Mesendoderm (in vitro differentiated cells): ENCODE results near the gene HIP1R.

Source experiments
- DNase-seq: peaks from one replicate; pipeline ENCODE4 v3.0.0; 2013
- H2AK5ac ChIP-seq: 2 replicates; pipeline ENCODE4 v1.6.1; 2013; ENCODE audit warnings: low read length, inconsistent platforms
- H2BK120ac ChIP-seq: 2 replicates; pipeline ENCODE4 v1.6.1; 2013; ENCODE audit warnings: low read depth, mild to moderate bottlenecking, low read length, moderate library complexity, mixed read lengths
- H2BK15ac ChIP-seq: replicated peaks from 2 replicates; pipeline ENCODE4 v1.6.1; 2013; ENCODE audit warnings: low read depth, mild to moderate bottlenecking, moderate library complexity
- H2BK5ac ChIP-seq: 2 replicates; pipeline ENCODE4 v1.6.1; 2013; ENCODE audit warnings: low read length, inconsistent platforms
- H3K18ac ChIP-seq: 2 replicates; pipeline ENCODE4 v1.6.1; 2013; ENCODE audit warnings: mild to moderate bottlenecking, low read length, mixed read lengths
- H3K23ac ChIP-seq: one replicate; pipeline ENCODE4 v1.6.1; 2013; ENCODE audit warnings: low read length
- H3K27ac ChIP-seq: 2 replicates; pipeline ENCODE4 v1.5.1; 2013; ENCODE audit warnings: low read depth, mild to moderate bottlenecking, inconsistent platforms, low read length, moderate library complexity
- H3K27me3 ChIP-seq: 2 replicates; pipeline ENCODE4 v1.6.1; 2013; ENCODE audit warnings: low read length, control low read depth, mild to moderate bottlenecking, inconsistent platforms; ENCODE audit not compliant: insufficient read depth, poor library complexity
- H3K36me3 ChIP-seq: 2 replicates; pipeline ENCODE4 v1.6.1; 2013; ENCODE audit warnings: low read length, inconsistent platforms; ENCODE audit not compliant: control insufficient read depth, insufficient read depth
- H3K4ac ChIP-seq: one replicate; pipeline ENCODE4 v1.6.1; 2013; ENCODE audit warnings: low read depth, mild to moderate bottlenecking, low read length, moderate library complexity
- H3K4me1 ChIP-seq: 2 replicates; pipeline ENCODE4 v1.6.1; 2013; ENCODE audit warnings: low read depth, low read length, inconsistent platforms; ENCODE audit not compliant: control insufficient read depth
- H3K4me2 ChIP-seq: 2 replicates; pipeline ENCODE4 v1.6.1; 2013; ENCODE audit warnings: low read length
- H3K4me3 ChIP-seq: 2 replicates; pipeline ENCODE4 v1.5.1; 2013; ENCODE audit warnings: mild to moderate bottlenecking, low read length
- H3K56ac ChIP-seq: one replicate; pipeline ENCODE4 v1.6.1; 2013; ENCODE audit warnings: low read length
- H3K79me1 ChIP-seq: 2 replicates; pipeline ENCODE4 v1.6.1; 2013; ENCODE audit warnings: low read length, inconsistent platforms
- H3K79me2 ChIP-seq: 2 replicates; pipeline ENCODE4 v1.6.1; 2013; ENCODE audit warnings: mild to moderate bottlenecking, low read length; ENCODE audit not compliant: control insufficient read depth, insufficient read depth
- H3K9ac ChIP-seq: 2 replicates; pipeline ENCODE4 v1.6.1; 2013; ENCODE audit warnings: low read length, inconsistent platforms
- H4K5ac ChIP-seq: one replicate; pipeline ENCODE4 v1.6.1; 2013; ENCODE audit warnings: low read length
- H4K8ac ChIP-seq: one replicate; pipeline ENCODE4 v1.6.1; 2013; ENCODE audit warnings: low read depth, mild to moderate bottlenecking, control low read depth, low read length, moderate library complexity
- WGBS: extraction: QIAGEN DNeasy Blood & Tissue Kit; methylation state at CpG from one replicate; pipeline ENCODE4 v1.1.7; 2013; ENCODE audit warnings: low lambda C conversion rate, missing lambda C conversion rate; ENCODE audit not compliant: insufficient coverage; ENCODE audit errors: extremely low coverage; 5-methylcytosine and 5-hydroxymethylcytosine counted together

The HIP1R gene

GRCh38 chr12:122858171-122858570, 22.9 kb downstream of the HIP1R start:
- no CpG with 5 or more reads among the region's 14 CpGs for WGBS

DNA sequence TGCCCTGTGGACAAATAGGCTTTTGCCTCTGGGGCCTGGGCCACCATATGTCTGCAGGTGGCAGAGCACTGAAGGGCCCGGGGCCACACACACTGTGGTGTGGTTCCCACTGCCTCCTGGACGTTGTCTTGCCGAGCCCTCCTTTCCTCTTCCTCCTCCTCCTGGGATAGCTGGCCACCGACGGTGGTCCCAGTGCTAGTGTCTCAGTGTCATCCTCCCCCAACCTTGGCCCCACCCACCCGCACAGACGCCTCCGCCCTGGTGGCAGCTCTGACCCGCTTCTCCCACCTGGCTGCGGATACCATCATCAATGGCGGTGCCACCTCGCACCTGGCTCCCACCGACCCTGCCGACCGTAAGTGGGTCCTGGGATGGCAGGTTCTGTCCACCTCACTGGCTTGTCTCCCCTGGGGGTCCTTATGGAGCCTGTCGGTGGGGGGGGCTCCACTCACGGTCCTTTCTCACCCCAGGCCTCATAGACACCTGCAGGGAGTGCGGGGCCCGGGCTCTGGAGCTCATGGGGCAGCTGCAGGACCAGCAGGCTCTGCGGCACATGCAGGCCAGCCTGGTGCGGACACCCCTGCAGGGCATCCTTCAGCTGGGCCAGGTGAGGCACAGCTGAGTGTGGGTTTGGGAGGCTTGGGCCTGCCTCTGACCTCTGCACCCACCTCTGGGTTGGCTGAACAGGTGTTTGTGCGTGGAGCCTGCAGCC, 23.5 kb downstream of the HIP1R start:
- H2BK15ac ChIP-seq = no peak overlapping the region
- H3K23ac ChIP-seq = no peak overlapping the region
- H3K27ac ChIP-seq = no peak overlapping the region
- H3K79me2 ChIP-seq = no peaks in the 10 kb centered on the region
- H3K9ac ChIP-seq = no peak overlapping the region
- H2BK5ac ChIP-seq = no peak overlapping the region
- H3K27me3 ChIP-seq = no peaks in the 10 kb centered on the region
- H3K4me3 ChIP-seq = no peak overlapping the region
- no CpG with 5 or more reads among the region's 22 CpGs for whole genome bisulfite sequencing
- no peaks in the 10 kb centered on the region for H3K36me3 ChIP-seq
- no peak overlapping the region for H2BK120ac ChIP-seq
- no peak overlapping the region for H3K4ac ChIP-seq
- H4K5ac ChIP-seq = no peak overlapping the region
- H2AK5ac ChIP-seq = no peak overlapping the region
- no peaks in the 10 kb centered on the region for H3K79me1 ChIP-seq
- H3K4me1 ChIP-seq = no peaks in the 10 kb centered on the region
- H4K8ac ChIP-seq = no peak overlapping the region
- H3K56ac ChIP-seq = no peak overlapping the region
- no peak for DNase-seq
- no peak overlapping the region for H3K18ac ChIP-seq
- no peak overlapping the region for H3K4me2 ChIP-seq

More at GRCh38 chr12:122858171-122858570, 22.9 kb downstream of the HIP1R start:
- Histone ChIP-seq H3K4me3 (no peak overlapping the region), H3K27ac (no peak overlapping the region), H3K4me1 (no peaks in the 10 kb centered on the region), H3K79me1 (no peaks in the 10 kb centered on the region), H3K27me3 (no peaks in the 10 kb centered on the region), H3K79me2 (no peaks in the 10 kb centered on the region), H4K5ac (no peak overlapping the region), H3K4ac (no peak overlapping the region), H3K56ac (no peak overlapping the region), H2BK15ac (no peak overlapping the region), H2AK5ac (no peak overlapping the region), H2BK5ac (no peak overlapping the region), H3K23ac (no peak overlapping the region), H4K8ac (no peak overlapping the region), H3K18ac (no peak overlapping the region), H2BK120ac (no peak overlapping the region), H3K9ac (no peak overlapping the region), H3K4me2 (no peak overlapping the region), H3K36me3 (no peaks in the 10 kb centered on the region)
- no peak for DNase-seq

DNA sequence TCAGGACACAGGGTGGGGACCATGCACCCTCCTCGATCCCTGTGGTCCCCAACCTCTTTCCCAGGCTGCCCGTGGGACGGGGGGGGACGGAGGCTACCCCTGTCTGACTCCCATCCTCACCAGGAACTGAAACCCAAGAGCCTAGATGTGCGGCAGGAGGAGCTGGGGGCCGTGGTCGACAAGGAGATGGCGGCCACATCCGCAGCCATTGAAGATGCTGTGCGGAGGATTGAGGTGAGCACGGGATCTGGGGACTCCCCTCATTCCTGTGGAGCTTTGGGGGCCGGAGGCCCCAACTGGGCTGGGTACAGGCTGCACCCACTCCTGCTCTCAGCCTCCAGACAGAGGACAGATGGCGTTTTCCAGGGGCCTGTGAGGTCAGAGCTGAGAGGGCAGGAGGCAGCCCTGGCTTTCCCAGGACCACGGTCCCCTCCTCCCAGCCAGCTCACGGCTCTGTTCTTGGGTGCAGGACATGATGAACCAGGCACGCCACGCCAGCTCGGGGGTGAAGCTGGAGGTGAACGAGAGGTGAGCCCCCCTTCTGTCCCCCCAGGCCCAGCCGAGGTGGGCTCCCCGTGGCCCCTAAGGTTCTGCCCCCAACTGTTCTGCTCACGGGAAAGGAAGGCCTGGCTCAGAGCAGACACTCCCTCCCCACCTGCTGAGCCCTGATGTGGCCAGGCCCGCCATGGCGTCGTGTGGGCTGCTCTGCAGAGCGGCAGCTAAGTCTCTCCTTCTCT, 24.2 kb downstream of the HIP1R start:
- no peak overlapping the region for H3K18ac ChIP-seq
- no peak overlapping the region for H2BK5ac ChIP-seq
- DNase-seq = no peak
- no peak overlapping the region for H3K23ac ChIP-seq
- H3K27ac ChIP-seq = no peak overlapping the region
- no peaks in the 10 kb centered on the region for H3K36me3 ChIP-seq
- no peak overlapping the region for H2BK120ac ChIP-seq
- no peak overlapping the region for H2BK15ac ChIP-seq
- no peaks in the 10 kb centered on the region for H3K79me1 ChIP-seq
- H3K4me2 ChIP-seq = no peak overlapping the region
- H4K5ac ChIP-seq = no peak overlapping the region
- no peaks in the 10 kb centered on the region for H3K4me1 ChIP-seq
- no peak overlapping the region for H3K4ac ChIP-seq
- no peak overlapping the region for H3K56ac ChIP-seq
- no peaks in the 10 kb centered on the region for H3K79me2 ChIP-seq
- WGBS = no CpG with 5 or more reads among the region's 26 CpGs
- no peak overlapping the region for H3K9ac ChIP-seq
- H2AK5ac ChIP-seq = no peak overlapping the region
- no peak overlapping the region for H3K4me3 ChIP-seq
- no peak overlapping the region for H4K8ac ChIP-seq
- no peaks in the 10 kb centered on the region for H3K27me3 ChIP-seq

DNA sequence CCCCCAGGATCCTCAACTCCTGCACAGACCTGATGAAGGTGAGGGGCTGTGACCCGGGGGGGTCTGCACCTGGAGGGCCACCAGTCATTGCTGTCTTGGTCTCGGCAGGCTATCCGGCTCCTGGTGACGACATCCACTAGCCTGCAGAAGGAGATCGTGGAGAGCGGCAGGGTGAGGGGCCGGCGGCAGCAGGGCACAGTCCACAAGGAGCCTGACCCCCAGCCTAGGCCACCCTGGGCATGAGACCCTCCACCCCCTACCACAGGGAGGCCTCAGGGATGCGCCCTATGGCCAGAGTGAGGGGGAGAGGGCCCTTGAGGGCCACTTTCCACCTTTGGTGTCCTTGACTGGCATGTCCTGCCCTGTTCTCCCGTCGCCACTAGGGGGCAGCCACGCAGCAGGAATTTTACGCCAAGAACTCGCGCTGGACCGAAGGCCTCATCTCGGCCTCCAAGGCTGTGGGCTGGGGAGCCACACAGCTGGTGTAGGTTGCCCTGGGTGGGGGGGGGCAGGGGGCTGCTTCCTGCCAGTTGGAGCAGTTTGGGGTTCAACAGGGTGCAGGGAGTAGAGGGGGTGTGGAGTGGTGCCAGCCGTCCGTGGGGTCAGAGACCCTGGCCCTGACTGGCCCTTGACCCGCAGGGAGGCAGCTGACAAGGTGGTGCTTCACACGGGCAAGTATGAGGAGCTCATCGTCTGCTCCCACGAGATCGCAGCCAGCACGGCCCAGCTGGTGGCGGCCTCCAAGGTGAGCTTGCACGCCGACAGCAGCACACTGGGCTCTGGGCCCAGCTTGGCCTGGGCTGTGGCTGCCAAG, 25.0 kb downstream of the HIP1R start:
- Histone ChIP-seq H3K27ac (no peak overlapping the region), H3K9ac (no peak overlapping the region), H2BK15ac (no peak overlapping the region), H2BK120ac (no peak overlapping the region), H4K8ac (no peak overlapping the region), H3K79me2 (no peaks in the 10 kb centered on the region), H3K56ac (no peak overlapping the region), H2BK5ac (no peak overlapping the region), H2AK5ac (no peak overlapping the region), H4K5ac (no peak overlapping the region), H3K4ac (no peak overlapping the region), H3K4me3 (no peak overlapping the region), H3K23ac (no peak overlapping the region), H3K4me1 (no peaks in the 10 kb centered on the region), H3K27me3 (no peaks in the 10 kb centered on the region), H3K4me2 (no peak overlapping the region), H3K79me1 (no peaks in the 10 kb centered on the region), H3K36me3 (no peaks in the 10 kb centered on the region), H3K18ac (no peak overlapping the region)
- no CpG with 5 or more reads among the region's 28 CpGs for WGBS
- DNase-seq = peak; percentile 74

DNA sequence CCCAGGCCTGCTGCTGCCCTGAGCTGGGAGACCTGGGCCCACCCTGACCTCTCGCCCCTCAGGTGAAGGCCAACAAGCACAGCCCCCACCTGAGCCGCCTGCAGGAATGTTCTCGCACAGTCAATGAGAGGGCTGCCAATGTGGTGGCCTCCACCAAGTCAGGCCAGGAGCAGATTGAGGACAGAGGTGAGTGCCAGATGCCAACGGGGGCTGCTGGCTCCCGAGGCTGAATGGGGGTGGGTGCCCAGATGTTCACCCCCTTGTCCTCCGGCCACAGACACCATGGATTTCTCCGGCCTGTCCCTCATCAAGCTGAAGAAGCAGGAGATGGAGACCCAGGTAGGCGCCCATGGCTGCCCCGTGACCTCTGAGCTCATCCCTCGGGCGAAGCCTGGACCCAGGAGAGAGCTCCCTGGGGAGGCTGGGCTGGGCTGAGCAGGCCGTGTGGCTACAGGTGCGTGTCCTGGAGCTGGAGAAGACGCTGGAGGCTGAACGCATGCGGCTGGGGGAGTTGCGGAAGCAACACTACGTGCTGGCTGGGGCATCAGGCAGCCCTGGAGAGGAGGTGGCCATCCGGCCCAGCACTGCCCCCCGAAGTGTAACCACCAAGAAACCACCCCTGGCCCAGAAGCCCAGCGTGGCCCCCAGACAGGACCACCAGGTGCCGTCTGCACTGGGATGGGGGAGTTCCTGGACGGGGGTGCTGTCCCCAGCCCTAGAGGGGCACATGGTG, 25.8 kb downstream of the HIP1R start:
- Histone ChIP-seq H2BK15ac (no peak overlapping the region), H3K56ac (no peak overlapping the region), H3K4me1 (no peaks in the 10 kb centered on the region), H3K4ac (no peak overlapping the region), H3K23ac (no peak overlapping the region), H3K9ac (no peak overlapping the region), H2BK120ac (no peak overlapping the region), H3K4me3 (no peak overlapping the region), H3K79me2 (no peaks in the 10 kb centered on the region), H3K36me3 (no peaks in the 10 kb centered on the region), H3K18ac (no peak overlapping the region), H3K4me2 (no peak overlapping the region), H4K5ac (no peak overlapping the region), H3K27ac (no peak overlapping the region), H3K27me3 (no peaks in the 10 kb centered on the region), H3K79me1 (no peaks in the 10 kb centered on the region), H2BK5ac (no peak overlapping the region), H2AK5ac (no peak overlapping the region), H4K8ac (no peak overlapping the region)
- DNase-seq = no peak
- no CpG with 5 or more reads among the region's 23 CpGs for WGBS
